GM20000 (cell line): Measurements from ENCODE around the gene POP7.
"Not testable (repeated sequence)": the region's sequence is repeated elsewhere in the genome, so short reads cannot be mapped to it uniquely, and the experiment has no call there.

ENCODE experiments used
- DNase-seq: peaks from one replicate; pipeline ENCODE4 v3.0.0; 2012; ENCODE audit warnings: low spot score
- CTCF ChIP-seq: IDR thresholded peaks from 2 replicates; pipeline ENCODE4 v1.5.1; 2012; ENCODE audit warnings: mild to moderate bottlenecking, control low read depth; ENCODE audit errors: extremely low read depth, missing control alignments

POP7 gene

GRCh38 chr7:100719523-100720278 lies 13.8 kb downstream of the POP7 start:
- DNase-seq, result no peak
- no peak for TF ChIP-seq CTCF

- no peak for DNase-seq
- TF ChIP-seq CTCF, result no peak
Measured at GRCh38 chr7:100720279-100720670, 14.4 kb downstream of the POP7 start, which contains the start of gene EPO. Gene EPO, plus strand, starts transcription at chr7:100720468. Its CDS starts 513 bp downstream, at chr7:100720981.

- TF ChIP-seq CTCF, result no peak
- no peak for DNase-seq
Measured at GRCh38 chr7:100720671-100721504, 15.0 kb downstream of the POP7 start.

- no peak for TF ChIP-seq CTCF
- no peak for DNase-seq
Measured at GRCh38 chr7:100721505-100721812, 15.5 kb downstream of the POP7 start.

DNA sequence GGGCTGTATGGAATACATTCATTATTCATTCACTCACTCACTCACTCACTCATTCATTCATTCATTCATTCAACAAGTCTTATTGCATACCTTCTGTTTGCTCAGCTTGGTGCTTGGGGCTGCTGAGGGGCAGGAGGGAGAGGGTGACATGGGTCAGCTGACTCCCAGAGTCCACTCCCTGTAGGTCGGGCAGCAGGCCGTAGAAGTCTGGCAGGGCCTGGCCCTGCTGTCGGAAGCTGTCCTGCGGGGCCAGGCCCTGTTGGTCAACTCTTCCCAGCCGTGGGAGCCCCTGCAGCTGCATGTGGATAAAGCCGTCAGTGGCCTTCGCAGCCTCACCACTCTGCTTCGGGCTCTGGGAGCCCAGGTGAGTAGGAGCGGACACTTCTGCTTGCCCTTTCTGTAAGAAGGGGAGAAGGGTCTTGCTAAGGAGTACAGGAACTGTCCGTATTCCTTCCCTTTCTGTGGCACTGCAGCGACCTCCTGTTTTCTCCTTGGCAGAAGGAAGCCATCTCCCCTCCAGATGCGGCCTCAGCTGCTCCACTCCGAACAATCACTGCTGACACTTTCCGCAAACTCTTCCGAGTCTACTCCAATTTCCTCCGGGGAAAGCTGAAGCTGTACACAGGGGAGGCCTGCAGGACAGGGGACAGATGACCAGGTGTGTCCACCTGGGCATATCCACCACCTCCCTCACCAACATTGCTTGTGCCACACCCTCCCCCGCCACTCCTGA lies 16.7 kb downstream of the POP7 start:
- TF ChIP-seq CTCF, result no peak
- no peak for DNase-seq

DNA sequence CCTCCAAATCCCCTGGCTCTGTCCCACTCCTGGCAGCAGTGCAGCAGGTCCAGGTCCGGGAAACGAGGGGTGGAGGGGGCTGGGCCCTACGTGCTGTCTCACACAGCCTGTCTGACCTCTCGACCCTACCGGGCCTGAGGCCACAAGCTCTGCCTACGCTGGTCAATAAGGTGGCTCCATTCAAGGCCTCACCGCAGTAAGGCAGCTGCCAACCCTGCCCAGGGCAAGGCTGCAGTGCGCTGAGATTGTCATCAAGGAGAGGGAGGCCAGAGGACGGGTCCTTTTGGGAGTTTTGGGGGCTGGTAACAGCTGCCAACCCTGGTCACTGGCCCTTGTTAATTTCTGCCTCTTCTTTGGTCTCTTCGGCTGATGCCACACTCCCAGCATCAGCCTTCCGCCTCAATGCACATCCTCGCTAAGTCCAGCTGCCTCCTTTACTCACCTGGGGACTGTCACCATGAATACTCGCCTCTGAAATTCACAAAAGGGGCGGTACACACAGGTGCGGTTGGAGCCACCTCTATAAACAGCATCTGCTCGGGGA lies 17.9 kb downstream of the POP7 start:
- DNase-seq, result no peak
- TF ChIP-seq CTCF, result no peak

DNA sequence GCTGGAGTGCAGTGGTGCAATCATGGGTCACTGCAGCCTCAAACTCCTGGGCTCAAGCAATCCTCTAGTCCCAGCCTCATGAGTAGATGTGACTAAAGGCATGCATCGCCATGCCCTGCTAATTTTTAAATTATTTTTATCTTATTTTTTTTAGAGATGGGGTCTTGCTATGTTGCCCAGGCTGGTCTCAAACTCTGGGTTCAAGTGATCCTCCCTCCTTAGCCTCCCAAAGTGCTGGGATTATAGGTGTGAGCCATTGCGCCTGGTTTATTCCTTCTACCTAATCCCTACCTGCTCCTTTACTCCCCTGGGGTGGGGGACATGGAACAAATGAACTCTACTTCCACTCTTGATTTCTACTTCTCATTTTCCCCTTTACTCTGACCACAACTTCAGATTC lies 18.4 kb downstream of the POP7 start:
- DNase-seq, result not testable (repeated sequence)
